Rectal smooth muscle tissue (tissue), 1 donor: ENCODE data around the gene ABL1.
A peak's percentile ranks its signal among the peaks of the same experiment; 100 is the strongest.

ENCODE experiments used
- H3K27ac ChIP-seq: one replicate; pipeline ENCODE4 v1.7.0; 2013; ENCODE audit warnings: low read depth, low read length, inconsistent platforms
- H3K27me3 ChIP-seq: one replicate; pipeline ENCODE4 v1.7.0; 2013; ENCODE audit warnings: low read length; ENCODE audit not compliant: control insufficient read depth, insufficient read depth
- H3K36me3 ChIP-seq: one replicate; pipeline ENCODE4 v1.7.0; 2013; ENCODE audit warnings: low read length; ENCODE audit not compliant: control insufficient read depth, insufficient read depth
- H3K4me1 ChIP-seq: one replicate; pipeline ENCODE4 v1.7.0; 2013; ENCODE audit warnings: low read length; ENCODE audit not compliant: control insufficient read depth, insufficient read depth
- H3K4me3 ChIP-seq: one replicate; pipeline ENCODE4 v1.7.0; 2013; ENCODE audit warnings: low read length
- H3K9ac ChIP-seq: one replicate; pipeline ENCODE4 v1.7.0; 2013; ENCODE audit warnings: low read length

The ABL1 gene

GRCh38 chr9:130871395-130872062 lies 36.5 kb downstream of the ABL1 start:
- Histone ChIP-seq H3K4me3 (no peak overlapping the region), H3K27me3 (no peaks in the 10 kb centered on the region), H3K27ac (no peak overlapping the region), H3K4me1 (peaks cover 31% of the 10 kb centered on the region), H3K9ac (no peak overlapping the region), H3K36me3 (peaks cover 39% of the 10 kb centered on the region)

GRCh38 chr9:130872093-130872492 lies 37.0 kb downstream of the ABL1 start:
- Histone ChIP-seq H3K4me1 (peaks cover 26% of the 10 kb centered on the region), H3K27ac (no peak overlapping the region), H3K36me3 (peaks cover 39% of the 10 kb centered on the region), H3K4me3 (no peak overlapping the region), H3K27me3 (no peaks in the 10 kb centered on the region), H3K9ac (no peak overlapping the region)

DNA sequence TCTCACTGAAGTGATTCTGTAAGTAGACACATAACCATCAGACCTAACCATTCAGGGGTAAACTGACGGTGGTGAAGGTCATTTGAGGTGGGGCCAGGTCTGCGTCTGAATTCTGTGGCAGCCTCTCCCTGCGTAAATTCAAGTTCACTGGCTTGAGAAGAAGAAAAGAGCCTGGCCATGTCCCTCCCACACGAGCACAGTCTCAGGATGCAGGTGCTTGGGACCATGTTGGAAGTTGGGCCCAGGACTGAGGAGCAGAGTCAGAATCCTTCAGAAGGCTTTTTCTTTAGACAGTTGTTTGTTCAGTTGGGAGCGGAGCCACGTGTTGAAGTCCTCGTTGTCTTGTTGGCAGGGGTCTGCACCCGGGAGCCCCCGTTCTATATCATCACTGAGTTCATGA lies 37.5 kb downstream of the ABL1 start:
- H3K36me3 ChIP-seq: peaks cover 39% of the 10 kb centered on the region
- no peak overlapping the region for H3K9ac ChIP-seq
- H3K4me1 ChIP-seq: peaks cover 22% of the 10 kb centered on the region
- no peak overlapping the region for H3K4me3 ChIP-seq
- H3K27me3 ChIP-seq: no peaks in the 10 kb centered on the region
- peak overlapping the region; percentile 55 for H3K27ac ChIP-seq

DNA sequence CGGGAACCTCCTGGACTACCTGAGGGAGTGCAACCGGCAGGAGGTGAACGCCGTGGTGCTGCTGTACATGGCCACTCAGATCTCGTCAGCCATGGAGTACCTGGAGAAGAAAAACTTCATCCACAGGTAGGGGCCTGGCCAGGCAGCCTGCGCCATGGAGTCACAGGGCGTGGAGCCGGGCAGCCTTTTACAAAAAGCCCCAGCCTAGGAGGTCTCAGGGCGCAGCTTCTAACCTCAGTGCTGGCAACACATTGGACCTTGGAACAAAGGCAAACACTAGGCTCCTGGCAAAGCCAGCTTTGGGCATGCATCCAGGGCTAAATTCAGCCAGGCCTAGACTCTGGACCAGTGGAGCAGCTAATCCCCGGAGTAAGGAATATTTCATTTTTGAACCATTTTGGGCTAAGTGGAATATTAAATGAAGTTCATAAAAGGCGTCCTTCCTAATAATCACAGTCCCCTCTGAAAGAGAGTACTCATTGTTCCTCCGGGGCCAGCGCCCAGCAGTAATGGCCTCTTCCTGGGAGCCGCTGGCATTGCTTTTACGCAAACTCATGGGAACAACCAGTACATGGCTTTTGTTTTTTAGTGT lies 38.0 kb downstream of the ABL1 start:
- Histone ChIP-seq H3K4me1 (peaks cover 20% of the 10 kb centered on the region), H3K27me3 (no peaks in the 10 kb centered on the region), H3K27ac (peak overlapping the region; percentile 55), H3K9ac (no peak overlapping the region), H3K36me3 (peaks cover 39% of the 10 kb centered on the region), H3K4me3 (no peak overlapping the region)

DNA sequence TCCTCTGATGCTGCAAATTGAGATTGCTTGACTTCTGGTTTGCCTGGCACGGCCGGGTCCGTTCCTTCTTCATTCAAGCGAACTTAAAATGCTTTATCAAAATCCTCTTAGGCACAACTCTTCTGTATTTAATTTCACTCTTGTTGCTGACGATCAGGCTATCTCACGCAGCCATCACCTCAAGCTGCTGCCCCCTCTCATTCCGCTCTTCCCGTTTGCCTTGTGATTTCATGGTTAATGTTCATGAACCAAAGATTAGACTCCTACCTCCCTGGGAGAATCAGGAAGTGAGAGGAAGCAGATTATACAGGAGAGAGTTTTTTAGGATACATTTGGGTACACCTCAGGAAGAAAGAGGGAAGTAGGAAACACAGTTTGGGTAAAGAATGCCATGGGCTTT lies 38.9 kb downstream of the ABL1 start:
- Histone ChIP-seq H3K27me3 (no peaks in the 10 kb centered on the region), H3K4me3 (no peak overlapping the region), H3K9ac (no peak overlapping the region), H3K4me1 (peaks cover 20% of the 10 kb centered on the region), H3K27ac (no peak overlapping the region), H3K36me3 (peaks cover 44% of the 10 kb centered on the region)

DNA sequence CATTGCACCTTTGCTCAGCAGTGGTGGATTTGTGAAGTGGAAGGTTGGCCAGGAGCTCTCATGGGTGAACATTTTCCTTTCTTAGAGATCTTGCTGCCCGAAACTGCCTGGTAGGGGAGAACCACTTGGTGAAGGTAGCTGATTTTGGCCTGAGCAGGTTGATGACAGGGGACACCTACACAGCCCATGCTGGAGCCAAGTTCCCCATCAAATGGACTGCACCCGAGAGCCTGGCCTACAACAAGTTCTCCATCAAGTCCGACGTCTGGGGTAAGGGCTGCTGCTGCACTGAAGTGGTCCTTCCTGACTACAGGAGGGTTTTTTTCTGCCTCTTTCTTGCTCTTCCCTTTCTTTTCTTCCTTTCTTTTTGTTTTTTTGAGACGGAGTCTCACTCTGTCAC lies 39.7 kb downstream of the ABL1 start:
- no peak overlapping the region for H3K4me3 ChIP-seq
- H3K27ac ChIP-seq: no peak overlapping the region
- H3K36me3 ChIP-seq: peaks cover 50% of the 10 kb centered on the region
- no peaks in the 10 kb centered on the region for H3K27me3 ChIP-seq
- H3K4me1 ChIP-seq: peaks cover 16% of the 10 kb centered on the region
- H3K9ac ChIP-seq: no peak overlapping the region

DNA sequence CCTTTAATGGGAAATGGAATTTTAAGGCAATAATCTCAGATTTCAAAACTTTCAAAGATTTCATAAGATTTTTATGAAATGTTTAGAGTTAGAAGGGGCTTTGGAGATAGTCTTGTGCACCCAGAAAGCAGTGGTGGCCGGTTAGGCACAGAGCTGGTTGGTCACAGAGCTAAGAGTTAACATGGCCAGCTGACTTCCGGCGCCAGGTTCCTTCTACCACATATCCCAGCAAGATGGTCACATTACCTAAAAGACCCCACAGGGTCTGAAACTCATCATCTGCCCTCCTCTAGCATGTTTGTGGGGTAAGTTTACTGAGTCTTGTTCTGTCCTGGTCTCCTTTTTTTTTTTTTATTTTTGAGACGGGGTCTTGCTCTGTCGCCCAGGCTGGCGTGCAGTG lies 42.2 kb downstream of the ABL1 start:
- Histone ChIP-seq H3K27ac (no peak overlapping the region), H3K9ac (no peak overlapping the region), H3K4me3 (no peak overlapping the region), H3K4me1 (peaks cover 11% of the 10 kb centered on the region), H3K27me3 (no peaks in the 10 kb centered on the region), H3K36me3 (peaks cover 59% of the 10 kb centered on the region)

- Histone ChIP-seq H3K9ac (no peak overlapping the region), H3K4me1 (peaks cover 2% of the 10 kb centered on the region), H3K36me3 (peaks cover 57% of the 10 kb centered on the region), H3K27me3 (no peaks in the 10 kb centered on the region), H3K4me3 (no peak overlapping the region), H3K27ac (no peak overlapping the region)
Measured at GRCh38 chr9:130878295-130878694, 43.2 kb downstream of the ABL1 start.

GRCh38 chr9:130879863-130880411 lies 44.9 kb downstream of the ABL1 start:
- H3K9ac ChIP-seq: no peak overlapping the region
- H3K27ac ChIP-seq: no peak overlapping the region
- no peak overlapping the region for H3K4me3 ChIP-seq
- H3K27me3 ChIP-seq: no peaks in the 10 kb centered on the region
- H3K36me3 ChIP-seq: peaks cover 55% of the 10 kb centered on the region
- H3K4me1 ChIP-seq: no peaks in the 10 kb centered on the region

DNA sequence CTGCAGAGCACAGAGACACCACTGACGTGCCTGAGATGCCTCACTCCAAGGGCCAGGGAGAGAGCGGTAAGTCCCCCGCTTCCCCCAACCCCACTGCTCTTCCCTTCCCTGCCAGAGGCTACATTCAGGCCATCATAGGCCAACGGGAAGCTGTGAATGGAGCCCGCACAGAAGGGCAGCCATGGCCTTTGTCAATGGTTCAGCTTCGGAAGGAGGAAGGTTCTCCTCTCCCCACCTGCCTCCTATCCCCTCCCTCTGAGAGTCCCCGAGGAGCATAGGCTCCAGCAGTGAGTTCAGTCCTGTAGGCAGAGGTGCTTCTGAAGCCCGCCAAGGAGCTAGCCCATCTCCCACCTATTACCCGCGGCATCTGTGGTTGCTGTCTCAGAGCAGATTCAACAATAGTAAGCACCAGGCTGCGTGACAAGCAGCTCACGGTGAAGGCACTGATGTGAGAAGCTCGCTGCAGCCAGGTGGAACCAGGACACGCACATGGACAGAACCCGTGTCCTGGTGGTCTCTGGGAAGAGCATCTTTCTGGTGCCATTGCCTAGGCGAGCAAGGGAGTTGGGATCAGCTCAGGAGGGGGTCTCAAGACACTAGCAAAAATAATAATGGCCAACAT lies 45.7 kb downstream of the ABL1 start:
- H3K9ac ChIP-seq: no peak overlapping the region
- peaks cover under 1% of the 10 kb centered on the region for H3K4me1 ChIP-seq
- peaks cover 50% of the 10 kb centered on the region for H3K36me3 ChIP-seq
- H3K27ac ChIP-seq: no peak overlapping the region
- no peaks in the 10 kb centered on the region for H3K27me3 ChIP-seq
- H3K4me3 ChIP-seq: no peak overlapping the region

GRCh38 chr9:130881516-130881915 lies 46.5 kb downstream of the ABL1 start:
- H3K27ac ChIP-seq: no peak overlapping the region
- no peaks in the 10 kb centered on the region for H3K27me3 ChIP-seq
- peaks cover 3% of the 10 kb centered on the region for H3K4me1 ChIP-seq
- no peak overlapping the region for H3K4me3 ChIP-seq
- no peak overlapping the region for H3K9ac ChIP-seq
- H3K36me3 ChIP-seq: peaks cover 56% of the 10 kb centered on the region

DNA sequence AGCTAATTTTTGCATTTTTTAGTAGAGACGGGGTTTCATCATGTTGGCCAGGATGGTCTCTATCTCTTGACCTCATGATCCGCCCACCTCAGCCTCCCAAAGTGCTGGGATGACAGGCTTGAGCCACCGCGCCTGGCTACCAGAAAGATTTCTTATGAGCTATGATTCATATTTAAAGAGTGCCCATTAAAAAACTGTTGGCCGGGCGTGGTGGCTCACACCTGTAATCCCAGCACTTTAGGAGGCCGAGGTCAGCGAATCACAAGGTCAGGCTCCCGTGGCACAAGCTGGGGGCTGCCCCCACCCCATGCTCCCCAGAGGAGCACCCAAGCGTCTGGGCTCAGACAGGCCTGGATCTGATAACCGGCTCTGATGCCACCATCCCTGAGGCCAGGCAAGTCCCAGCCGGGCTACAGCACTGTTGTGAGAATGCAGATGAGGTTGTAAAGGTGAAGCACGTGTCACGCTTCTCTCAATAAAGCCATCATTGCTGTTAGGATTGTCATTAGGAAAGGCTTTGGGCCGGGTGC lies 47.7 kb downstream of the ABL1 start:
- Histone ChIP-seq H3K36me3 (peaks cover 61% of the 10 kb centered on the region), H3K4me3 (no peak overlapping the region)

More for the DNA sequence above, 47.7 kb downstream of the ABL1 start:
- Histone ChIP-seq H3K27ac (no peak overlapping the region), H3K27me3 (no peaks in the 10 kb centered on the region), H3K9ac (no peak overlapping the region), H3K4me1 (peaks cover 7% of the 10 kb centered on the region)
